Neural cell (in vitro differentiated cells): ENCODE measurements around the gene ZNF862. TPM values are rescaled to one million over a fixed set of nuclear protein-coding genes. Genes with fewer than 3 reads are reported as not detected.

Source experiments
- H2AFZ ChIP-seq: fragments of 200-600, 300-800 bp; sonication (generic), shearing (Covaris generic); 2 replicates; pipeline ENCODE4 v1.6.0; 2014; ENCODE audit warnings: low read depth, mild to moderate bottlenecking, antibody characterized with exemption, low read length, moderate library complexity
- H3F3A ChIP-seq: fragments of 200-600 bp; shearing (Covaris generic); 2 replicates; pipeline ENCODE4 v1.6.1; 2016; ENCODE audit warnings: mild to moderate bottlenecking, moderate library complexity, mixed read lengths, antibody characterized with exemption, low read length; ENCODE audit not compliant: insufficient read depth, poor library complexity, severe bottlenecking
- H3K27ac ChIP-seq: fragments of 200-600, 300-800 bp; sonication (generic), shearing (Covaris generic); 2 replicates; pipeline ENCODE4 v1.5.1; 2014; ENCODE audit warnings: mild to moderate bottlenecking, low read length, moderate library complexity
- H3K27me3 ChIP-seq: fragments of 300-800, 200-600 bp; sonication (generic), shearing (Covaris generic); 2 replicates; pipeline ENCODE4 v1.6.0; 2014; ENCODE audit warnings: mild to moderate bottlenecking, low read depth, low read length, moderate library complexity; ENCODE audit not compliant: insufficient read depth
- H3K36me3 ChIP-seq: fragments of 300-800, 200-600 bp; sonication (generic), shearing (Covaris generic); 2 replicates; pipeline ENCODE4 v1.5.1; 2014; ENCODE audit warnings: mild to moderate bottlenecking, antibody characterized with exemption, low read length, moderate library complexity; ENCODE audit not compliant: insufficient read depth
- H3K4me2 ChIP-seq: fragments of 300-800, 200-600 bp; sonication (generic), shearing (Covaris generic); 2 replicates; pipeline ENCODE4 v1.6.0; 2014; ENCODE audit warnings: mild to moderate bottlenecking, low read length
- H3K4me3 ChIP-seq: fragments of 300-800, 200-600 bp; sonication (generic), shearing (Covaris generic); 2 replicates; pipeline ENCODE4 v1.5.1; 2014; ENCODE audit warnings: mild to moderate bottlenecking, low read length, moderate library complexity
- H3K79me2 ChIP-seq: fragments of 200-600 bp; shearing (Covaris generic); replicated peaks from 2 replicates; pipeline ENCODE4 v1.6.0; 2014; ENCODE audit warnings: mild to moderate bottlenecking, low read length, moderate library complexity; ENCODE audit not compliant: insufficient read depth
- H3K9ac ChIP-seq: fragments of 300-800, 200-600 bp; sonication (generic), shearing (Covaris generic); 2 replicates; pipeline ENCODE4 v1.6.1; 2016; ENCODE audit warnings: mild to moderate bottlenecking, low read length, mixed read lengths
- H3K9me2 ChIP-seq: fragments of 200-600 bp; shearing (Covaris generic); 2 replicates; pipeline ENCODE4 v1.6.1; 2016; ENCODE audit warnings: mild to moderate bottlenecking, low read length, mixed read lengths; ENCODE audit not compliant: insufficient read depth
- H3K9me3 ChIP-seq: fragments of 200-600, 300-800 bp; sonication (generic), shearing (Covaris generic); 2 replicates; pipeline ENCODE4 v1.6.1; 2016; ENCODE audit warnings: mild to moderate bottlenecking, mixed run types, low read length, moderate library complexity, mixed read lengths
- H4K20me1 ChIP-seq: fragments of 200-600 bp; shearing (Covaris generic); 2 replicates; pipeline ENCODE4 v1.6.1; 2016; ENCODE audit warnings: mild to moderate bottlenecking, mixed run types; ENCODE audit not compliant: insufficient read depth
- EP300 ChIP-seq: fragments of 450-650 bp; conservative IDR thresholded peaks from 2 replicates; pipeline ENCODE4 v1.6.1; 2014; ENCODE audit warnings: antibody characterized with exemption, mild to moderate bottlenecking, moderate library complexity; ENCODE audit not compliant: poor library complexity, severe bottlenecking
- EZH2 ChIP-seq: fragments of 200-600, 300-800 bp; shearing (Covaris generic), sonication (generic); IDR thresholded peaks from 2 replicates; pipeline ENCODE4 v1.6.1; 2014; ENCODE audit warnings: antibody characterized with exemption, low read length, borderline replicate concordance, mild to moderate bottlenecking; ENCODE audit not compliant: insufficient read depth, poor library complexity, severe bottlenecking
- MXI1 ChIP-seq: fragments of 450-650 bp; conservative IDR thresholded peaks from 2 replicates; pipeline ENCODE4 v1.6.1; 2014; ENCODE audit warnings: antibody characterized with exemption, mild to moderate bottlenecking; ENCODE audit not compliant: poor library complexity, severe bottlenecking
- POLR2AphosphoS5 ChIP-seq: IDR thresholded peaks from 2 replicates; pipeline ENCODE4 v1.6.1; 2012
- RAD21 ChIP-seq: fragments of 450-650 bp; conservative IDR thresholded peaks from 2 replicates; pipeline ENCODE4 v1.6.1; 2014; ENCODE audit warnings: antibody characterized with exemption, mild to moderate bottlenecking, moderate library complexity
- SMC3 ChIP-seq: fragments of 450-650 bp; conservative IDR thresholded peaks from 2 replicates; pipeline ENCODE4 v1.6.1; 2014; ENCODE audit warnings: antibody characterized with exemption, mild to moderate bottlenecking, moderate library complexity; ENCODE audit not compliant: poor library complexity
- TAF1 ChIP-seq: IDR thresholded peaks from 2 replicates; pipeline ENCODE4 v1.6.1; 2012; ENCODE audit warnings: low read depth
- polyA plus RNA-seq: library from polyadenylated mRNA; depleted of rRNA; stranded (reverse); fragments of >200 nt; gene quantifications from 2 replicates; pipeline ENCODE4 v1.2.3, GENCODE V29; 2014
- TF ChIP-seq, protein P1 (sequence below): IDR thresholded peaks from 2 replicates; pipeline ENCODE4 v1.6.1; 2012; ENCODE audit warnings: borderline replicate concordance
- TF ChIP-seq, protein P2 (sequence below): fragments of 450-650 bp; IDR thresholded peaks from 2 replicates; pipeline ENCODE4 v1.5.1; 2014; ENCODE audit warnings: antibody characterized with exemption, mild to moderate bottlenecking, moderate library complexity; ENCODE audit not compliant: poor library complexity, severe bottlenecking

The ZNF862 gene
- polyA plus RNA-seq, 1 donor from 2014 or later, result 19.0 TPM

DNA sequence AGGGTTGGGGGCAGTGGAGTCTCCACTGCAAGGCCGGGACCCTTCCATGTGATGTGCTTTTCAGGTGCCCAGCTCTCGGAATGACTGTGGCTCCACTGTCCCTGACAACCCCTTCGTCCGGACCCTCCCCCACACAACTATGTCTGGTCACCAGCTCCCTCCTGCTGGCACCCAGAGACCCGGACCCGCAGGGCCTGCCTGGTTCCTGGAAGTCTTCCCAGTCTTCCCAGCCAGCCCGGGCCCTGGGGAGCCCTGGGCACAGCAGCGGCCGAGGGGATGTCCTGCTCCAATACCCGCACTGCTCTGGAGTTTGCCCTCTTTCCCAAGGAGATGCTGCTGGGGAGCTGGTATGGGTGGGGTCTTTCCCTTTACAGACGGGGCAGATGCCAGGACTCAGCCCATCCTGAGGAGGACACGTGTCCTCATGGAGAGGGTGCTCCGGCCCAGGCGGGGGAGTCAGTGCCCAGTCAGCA is 41.1 kb downstream of the ZNF862 start:
- Histone ChIP-seq H4K20me1 (no peaks in the 10 kb centered on the region), H3K4me3 (no peak overlapping the region), H3K9me2 (no peaks in the 10 kb centered on the region), H3K79me2 (peaks cover 16% of the 10 kb centered on the region), H3K27ac (no peak overlapping the region), H3F3A (no peaks in the 10 kb centered on the region), H2AFZ (no peak overlapping the region), H3K9me3 (no peaks in the 10 kb centered on the region), H3K27me3 (no peaks in the 10 kb centered on the region), H3K36me3 (no peaks in the 10 kb centered on the region), H3K9ac (no peak overlapping the region), H3K4me2 (no peak overlapping the region)
- TF ChIP-seq MXI1 (no peak), EP300 (no peak), POLR2AphosphoS5 (no peak), TAF1 (no peak), RAD21 (no peak), EZH2 (no peak), SMC3 (no peak)
- TF ChIP-seq, protein P1, sequence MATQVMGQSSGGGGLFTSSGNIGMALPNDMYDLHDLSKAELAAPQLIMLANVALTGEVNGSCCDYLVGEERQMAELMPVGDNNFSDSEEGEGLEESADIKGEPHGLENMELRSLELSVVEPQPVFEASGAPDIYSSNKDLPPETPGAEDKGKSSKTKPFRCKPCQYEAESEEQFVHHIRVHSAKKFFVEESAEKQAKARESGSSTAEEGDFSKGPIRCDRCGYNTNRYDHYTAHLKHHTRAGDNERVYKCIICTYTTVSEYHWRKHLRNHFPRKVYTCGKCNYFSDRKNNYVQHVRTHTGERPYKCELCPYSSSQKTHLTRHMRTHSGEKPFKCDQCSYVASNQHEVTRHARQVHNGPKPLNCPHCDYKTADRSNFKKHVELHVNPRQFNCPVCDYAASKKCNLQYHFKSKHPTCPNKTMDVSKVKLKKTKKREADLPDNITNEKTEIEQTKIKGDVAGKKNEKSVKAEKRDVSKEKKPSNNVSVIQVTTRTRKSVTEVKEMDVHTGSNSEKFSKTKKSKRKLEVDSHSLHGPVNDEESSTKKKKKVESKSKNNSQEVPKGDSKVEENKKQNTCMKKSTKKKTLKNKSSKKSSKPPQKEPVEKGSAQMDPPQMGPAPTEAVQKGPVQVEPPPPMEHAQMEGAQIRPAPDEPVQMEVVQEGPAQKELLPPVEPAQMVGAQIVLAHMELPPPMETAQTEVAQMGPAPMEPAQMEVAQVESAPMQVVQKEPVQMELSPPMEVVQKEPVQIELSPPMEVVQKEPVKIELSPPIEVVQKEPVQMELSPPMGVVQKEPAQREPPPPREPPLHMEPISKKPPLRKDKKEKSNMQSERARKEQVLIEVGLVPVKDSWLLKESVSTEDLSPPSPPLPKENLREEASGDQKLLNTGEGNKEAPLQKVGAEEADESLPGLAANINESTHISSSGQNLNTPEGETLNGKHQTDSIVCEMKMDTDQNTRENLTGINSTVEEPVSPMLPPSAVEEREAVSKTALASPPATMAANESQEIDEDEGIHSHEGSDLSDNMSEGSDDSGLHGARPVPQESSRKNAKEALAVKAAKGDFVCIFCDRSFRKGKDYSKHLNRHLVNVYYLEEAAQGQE, result no peak
- TF ChIP-seq, protein P2, sequence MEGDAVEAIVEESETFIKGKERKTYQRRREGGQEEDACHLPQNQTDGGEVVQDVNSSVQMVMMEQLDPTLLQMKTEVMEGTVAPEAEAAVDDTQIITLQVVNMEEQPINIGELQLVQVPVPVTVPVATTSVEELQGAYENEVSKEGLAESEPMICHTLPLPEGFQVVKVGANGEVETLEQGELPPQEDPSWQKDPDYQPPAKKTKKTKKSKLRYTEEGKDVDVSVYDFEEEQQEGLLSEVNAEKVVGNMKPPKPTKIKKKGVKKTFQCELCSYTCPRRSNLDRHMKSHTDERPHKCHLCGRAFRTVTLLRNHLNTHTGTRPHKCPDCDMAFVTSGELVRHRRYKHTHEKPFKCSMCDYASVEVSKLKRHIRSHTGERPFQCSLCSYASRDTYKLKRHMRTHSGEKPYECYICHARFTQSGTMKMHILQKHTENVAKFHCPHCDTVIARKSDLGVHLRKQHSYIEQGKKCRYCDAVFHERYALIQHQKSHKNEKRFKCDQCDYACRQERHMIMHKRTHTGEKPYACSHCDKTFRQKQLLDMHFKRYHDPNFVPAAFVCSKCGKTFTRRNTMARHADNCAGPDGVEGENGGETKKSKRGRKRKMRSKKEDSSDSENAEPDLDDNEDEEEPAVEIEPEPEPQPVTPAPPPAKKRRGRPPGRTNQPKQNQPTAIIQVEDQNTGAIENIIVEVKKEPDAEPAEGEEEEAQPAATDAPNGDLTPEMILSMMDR, result no peak

DNA sequence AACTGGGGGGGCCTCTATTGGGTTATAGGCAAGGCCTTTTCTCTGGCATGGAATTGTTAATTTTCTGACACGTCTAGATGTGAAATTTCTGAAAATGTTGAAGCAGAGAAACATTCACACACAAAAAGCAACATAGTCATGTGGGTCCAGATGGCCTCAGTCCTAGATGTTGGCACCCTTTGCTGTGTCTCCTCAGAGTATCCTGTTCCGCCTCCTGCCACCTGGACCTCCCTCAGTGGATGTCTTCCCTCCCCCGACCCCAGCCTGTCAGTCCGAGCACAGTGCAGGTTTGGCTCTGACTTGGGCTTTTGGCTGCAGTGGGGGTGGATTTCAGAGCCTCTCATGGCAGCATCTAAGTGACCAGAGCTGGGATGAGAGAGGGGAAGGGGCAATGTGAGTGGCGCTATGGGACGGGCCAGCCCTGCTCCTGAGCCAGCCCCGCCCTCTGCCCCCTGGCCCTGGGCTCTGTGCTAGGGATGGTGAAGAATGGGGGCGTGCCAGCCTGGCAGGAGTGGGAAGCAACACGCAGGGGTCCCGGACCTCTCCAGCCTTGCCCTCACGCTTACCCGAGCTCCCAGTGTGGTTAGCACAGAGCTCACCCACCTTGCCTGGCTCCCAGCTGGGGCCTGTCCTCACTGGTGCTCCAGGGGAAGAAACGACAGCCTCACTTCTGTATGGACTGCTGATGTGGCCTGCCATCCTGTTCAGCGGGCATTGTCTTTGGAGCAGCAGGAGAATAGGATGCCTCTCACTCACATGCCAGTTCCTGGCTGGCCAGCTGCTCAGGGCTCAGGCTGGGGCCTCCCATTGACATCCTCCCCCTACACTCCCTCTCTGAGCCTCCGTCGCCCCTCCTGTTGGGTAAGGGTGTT is 41.8 kb downstream of the ZNF862 start:
- Histone ChIP-seq H3K36me3 (no peaks in the 10 kb centered on the region), H3K9ac (no peak overlapping the region)

More for the DNA sequence above, 41.8 kb downstream of the ZNF862 start:
- no peaks in the 10 kb centered on the region for H4K20me1 ChIP-seq
- H3K27me3 ChIP-seq, result no peaks in the 10 kb centered on the region
- no peaks in the 10 kb centered on the region for H3K9me3 ChIP-seq
- no peak overlapping the region for H3K27ac ChIP-seq
- no peaks in the 10 kb centered on the region for H3K9me2 ChIP-seq
- peaks cover 9% of the 10 kb centered on the region for H3K79me2 ChIP-seq
- TF ChIP-seq EZH2, result no peak
- TF ChIP-seq MXI1, result no peak
- no peak for TF ChIP-seq RAD21
- no peak for TF ChIP-seq SMC3
- H2AFZ ChIP-seq, result no peak overlapping the region
- no peak overlapping the region for H3K4me2 ChIP-seq
- no peak overlapping the region for H3K4me3 ChIP-seq
- no peaks in the 10 kb centered on the region for H3F3A ChIP-seq
